Keratinocyte (primary cell): ENCODE data around the gene CD200R1. TPM values are rescaled to one million over a fixed set of nuclear protein-coding genes. Genes with fewer than 3 reads are reported as not detected.

Experiments used
- DNase-seq: peaks from one replicate; pipeline ENCODE4 v3.0.0-alpha.2; 2011; ENCODE audit warnings: low read depth, missing footprints, low spot score
- FAIRE-seq: peaks from 2 replicates; lab custom pipeline; 2011; peaks lifted over from hg19 to GRCh38; lab: Jason Lieb, UNC
- H2AFZ ChIP-seq: 2 replicates; pipeline ENCODE4 v1.6.0; 2012; ENCODE audit warnings: low read length, control low read depth, inconsistent platforms; ENCODE audit not compliant: control insufficient read depth
- H3K27ac ChIP-seq: 2 replicates; pipeline ENCODE4 v1.5.1; 2011; ENCODE audit warnings: low read length; ENCODE audit not compliant: control insufficient read depth, insufficient read depth
- H3K27me3 ChIP-seq: 3 replicates; pipeline ENCODE4 v1.6.0; 2011; ENCODE audit warnings: low read length; ENCODE audit not compliant: control insufficient read depth, insufficient read depth; ENCODE audit errors: extremely low read depth
- H3K36me3 ChIP-seq, 2 experiments: 2 replicates in 1 of 2; 3 replicates in 1 of 2; pipeline ENCODE4 v1.5.1; 2011; ENCODE audit warnings: low read length in 2 of 2, mild to moderate bottlenecking in 1 of 2; ENCODE audit not compliant: control insufficient read depth in 2 of 2, insufficient read depth in 2 of 2; ENCODE audit errors: extremely low read depth in 1 of 2
- H3K4me1 ChIP-seq: 3 replicates; pipeline ENCODE4 v1.5.1; 2011; ENCODE audit warnings: low read length; ENCODE audit not compliant: control insufficient read depth, insufficient read depth; ENCODE audit errors: extremely low read depth
- H3K4me2 ChIP-seq: 3 replicates; pipeline ENCODE4 v1.6.0; 2011; ENCODE audit warnings: low read depth, low read length; ENCODE audit not compliant: control insufficient read depth, insufficient read depth; ENCODE audit errors: extremely low read depth
- H3K4me3 ChIP-seq, 3 experiments: fragments of 200-600 bp in 1 of 3; sonication (generic) in 1 of 3; 2 replicates in 2 of 3; 3 replicates in 1 of 3; pipeline ENCODE4 v1.5.1; 2011 to 2016; ENCODE audit warnings: low read length in 3 of 3, mild to moderate bottlenecking in 3 of 3, control low read depth in 2 of 3, inconsistent platforms in 1 of 3, low read depth in 1 of 3, mixed read lengths in 1 of 3, mixed run types in 1 of 3, moderate library complexity in 1 of 3; ENCODE audit not compliant: control insufficient read depth in 2 of 3, insufficient read depth in 2 of 3; ENCODE audit errors: extremely low read depth in 1 of 3
- H3K79me2 ChIP-seq: 2 replicates; pipeline ENCODE4 v1.6.0; 2012; ENCODE audit warnings: low read length; ENCODE audit not compliant: control insufficient read depth, insufficient read depth
- H3K9ac ChIP-seq: 3 replicates; pipeline ENCODE4 v1.6.0; 2011; ENCODE audit warnings: low read length; ENCODE audit not compliant: control insufficient read depth, insufficient read depth; ENCODE audit errors: extremely low read depth
- H3K9me1 ChIP-seq: 3 replicates; pipeline ENCODE4 v1.6.0; 2011; ENCODE audit warnings: low read length; ENCODE audit not compliant: control insufficient read depth, insufficient read depth; ENCODE audit errors: extremely low read depth
- H3K9me3 ChIP-seq: 2 replicates; pipeline ENCODE4 v1.5.1; 2012; ENCODE audit warnings: low read depth, low read length; ENCODE audit not compliant: control insufficient read depth
- H4K20me1 ChIP-seq: 3 replicates; pipeline ENCODE4 v1.6.0; 2011; ENCODE audit warnings: low read length; ENCODE audit not compliant: control insufficient read depth, insufficient read depth; ENCODE audit errors: extremely low read depth
- CTCF ChIP-seq, 3 experiments: IDR thresholded peaks in 1 of 3; conservative IDR thresholded peaks in 1 of 3; optimal IDR thresholded peaks in 1 of 3; 2 replicates in 2 of 3; 3 replicates in 1 of 3; pipeline versions ENCODE3 to v1.5.1; 2011; ENCODE audit warnings: low read length in 3 of 3, mild to moderate bottlenecking in 3 of 3, moderate library complexity in 2 of 3, control low read depth in 1 of 3, inconsistent platforms in 1 of 3; ENCODE audit not compliant: insufficient read depth in 2 of 3; ENCODE audit errors: extremely low read depth in 1 of 3
- EZH2 ChIP-seq: IDR thresholded peaks from one replicate; pipeline ENCODE4 v1.6.1; 2012; ENCODE audit warnings: inconsistent platforms, mild to moderate bottlenecking, low read length, moderate library complexity
- dilution Hi-C: fragments of 300-500 bp; cut with MboI; formaldehyde crosslinking; loops from one replicate; pipeline ENCODE4 v1.7.0; 2020; ENCODE audit warnings: low sequenced_read_pairs; ENCODE audit not compliant: extremely low pct_ligation_motif_present
- polyA plus RNA-seq, 5 experiments: library from polyadenylated mRNA; depleted of rRNA in 3 of 5; stranded (reverse) in 3 of 5; stranded (forward) in 1 of 5; unstranded in 1 of 5; fragments of >200 nt; gene quantifications; 1 replicate in 1 of 5; 2 replicates in 3 of 5; 3 replicates in 1 of 5; pipeline versions ENCODE4 v1.2.1 to v1.2.3, GENCODE V29; 2011 to 2012; ENCODE audit warnings: missing spikeins in 2 of 5, low read depth in 1 of 5, low replicate concordance in 1 of 5

Gene CD200R1
- polyA plus RNA-seq, 1 donor (not counting 4 experiments of a cell fraction or from before 2014, with no cell fraction given) = 1.6 TPM

- H3K79me2 ChIP-seq = no peaks in the 10 kb centered on the region
- DNase-seq = no peak
- no peaks in the 10 kb centered on the region for H4K20me1 ChIP-seq
- FAIRE-seq = no peak
- H2AFZ ChIP-seq = no peak overlapping the region
- no peaks in the 10 kb centered on the region for H3K27me3 ChIP-seq
- dilution Hi-C loops = no loop called here
- H3K9me1 ChIP-seq = no peaks in the 10 kb centered on the region
- H3K27ac ChIP-seq = no peak overlapping the region
- H3K4me1 ChIP-seq = no peaks in the 10 kb centered on the region
- no peak overlapping the region for H3K4me2 ChIP-seq
- no peak overlapping the region for H3K4me3 ChIP-seq
- TF ChIP-seq CTCF (optimal IDR thresholded peaks at IDR 0.05 in 1 of 3, IDR thresholded peaks at IDR 0.05 in 1 of 3, conservative IDR thresholded peaks at IDR 0.05 in 1 of 3; ENCODE audit: extremely low read depth in 1 of 3, insufficient read depth in 2 of 3, low read length in 3 of 3) = no peak
- no peak for TF ChIP-seq EZH2
- no peaks in the 10 kb centered on the region for H3K36me3 ChIP-seq
- no peak overlapping the region for H3K9ac ChIP-seq
- no peaks in the 10 kb centered on the region for H3K9me3 ChIP-seq
Measured at GRCh38 chr3:112930771-112931170, 44.1 kb downstream of the CD200R1 start.

DNA sequence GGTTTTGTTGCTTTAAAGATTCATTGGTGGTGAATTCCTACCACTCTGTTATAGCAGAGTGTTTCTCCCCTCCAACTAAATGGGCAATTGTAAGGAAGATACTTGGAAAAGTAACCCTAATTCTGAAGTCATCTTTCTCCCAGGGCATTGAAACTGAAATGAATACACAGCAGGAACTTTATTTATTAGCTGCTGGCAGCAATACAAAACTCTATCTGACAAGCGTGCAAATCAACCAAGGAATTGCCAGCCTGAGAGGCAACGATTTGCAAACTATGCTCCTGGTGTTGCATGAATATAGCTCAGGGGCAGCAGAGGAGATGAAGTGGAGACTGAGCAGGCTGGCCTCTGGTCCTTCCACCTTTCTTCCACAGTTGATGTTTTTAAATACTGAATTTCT lies 48.9 kb downstream of the CD200R1 start:
- TF ChIP-seq CTCF (optimal IDR thresholded peaks at IDR 0.05 in 1 of 3, IDR thresholded peaks at IDR 0.05 in 1 of 3, conservative IDR thresholded peaks at IDR 0.05 in 1 of 3; ENCODE audit: extremely low read depth in 1 of 3, insufficient read depth in 2 of 3, low read length in 3 of 3) (no peak), EZH2 (no peak)
- no peaks in the 10 kb centered on the region for H3K27me3 ChIP-seq
- H3K4me2 ChIP-seq = no peak overlapping the region
- H3K79me2 ChIP-seq = no peaks in the 10 kb centered on the region
- H4K20me1 ChIP-seq = no peaks in the 10 kb centered on the region
- H3K4me3 ChIP-seq = no peak overlapping the region
- no peak overlapping the region for H3K27ac ChIP-seq
- FAIRE-seq (no peak), DNase-seq (no peak)
- dilution Hi-C loops = no loop called here
- H3K9me1 ChIP-seq = no peaks in the 10 kb centered on the region
- H3K9me3 ChIP-seq = no peaks in the 10 kb centered on the region
- no peaks in the 10 kb centered on the region for H3K4me1 ChIP-seq
- H3K9ac ChIP-seq = no peak overlapping the region
- H2AFZ ChIP-seq = no peak overlapping the region
- no peaks in the 10 kb centered on the region for H3K36me3 ChIP-seq
